Right ventricle myocardium inferior (tissue), 1 donor: ENCODE results near the gene VPS33A. TPM values are rescaled to one million over a fixed set of nuclear protein-coding genes. Genes with fewer than 3 reads are reported as not detected.
A peak's percentile ranks its signal among the peaks of the same experiment; 100 is the strongest.
"Not testable (repeated sequence)": the region's sequence is repeated elsewhere in the genome, so short reads cannot be mapped to it uniquely, and the experiment has no call there.

ENCODE experiments used
- ATAC-seq: fragments of 200-7000 bp; cut with Tn5 transposase; one replicate; pipeline ENCODE4 v1.9.1; 2020; ENCODE audit warnings: mild to moderate bottlenecking, moderate library complexity
- DNase-seq: peaks from one replicate; pipeline ENCODE4 v3.0.0; 2021; ENCODE audit errors: missing footprints
- intact Hi-C: fragments of 100-400 bp; cut with DNase I; formaldehyde crosslinking; loops from one replicate; pipeline ENCODE4 v1.11.0; 2022
- total RNA-seq: library from RNA; stranded (reverse); fragmentation: NEBNext Ultra II Directional; extraction: Animal tissue kit (Norgen Biotek cat#: 25700); gene quantifications from one replicate; pipeline ENCODE4 v1.2.1, GENCODE V29; 2021
- donor health status: DM: no; HTN: yes; CAD: no; lungs with severe emphysema.

The VPS33A gene
- total RNA-seq, 1 donor from 2014 or later, result 10.8 TPM

- DNase-seq, ATAC-seq, intact Hi-C loops: not testable (repeated sequence)
Measured at GRCh38 chr12:122260735-122261134, 5.6 kb downstream of the VPS33A start.

- DNase-seq, intact Hi-C loops, ATAC-seq: not testable (repeated sequence)
Measured at GRCh38 chr12:122258939-122259338, 7.4 kb downstream of the VPS33A start.

- ATAC-seq, intact Hi-C loops, DNase-seq: not testable (repeated sequence)
Measured at GRCh38 chr12:122258462-122258861, 7.8 kb downstream of the VPS33A start.

- intact Hi-C loops, result no loop called here
Measured at GRCh38 chr12:122250536-122250935, 15.8 kb downstream of the VPS33A start.

GRCh38 chr12:122250047-122250446 lies 16.2 kb downstream of the VPS33A start:
- intact Hi-C loops, result no loop called here
- ATAC-seq (no peak), DNase-seq (no peak)

More at GRCh38 chr12:122250536-122250935, 15.8 kb downstream of the VPS33A start:
- ATAC-seq (no peak), DNase-seq (no peak)

GRCh38 chr12:122245553-122245952 lies 20.7 kb downstream of the VPS33A start:
- DNase-seq (no peak), ATAC-seq (no peak)
- intact Hi-C loops, result no loop called here

GRCh38 chr12:122244565-122245371 lies 21.5 kb downstream of the VPS33A start:
- DNase-seq, result no peak
- intact Hi-C loops, result no loop called here
- no peak for ATAC-seq

- ATAC-seq (no peak), DNase-seq (no peak)
- intact Hi-C loops, result no loop called here
Measured at GRCh38 chr12:122243965-122244364, 22.3 kb downstream of the VPS33A start.

GRCh38 chr12:122238861-122239260 lies 27.4 kb downstream of the VPS33A start:
- intact Hi-C loops, result no loop called here
- ATAC-seq, result no peak
- DNase-seq, result no peak

GRCh38 chr12:122235741-122236140 lies 30.6 kb downstream of the VPS33A start:
- ATAC-seq, result no peak
- intact Hi-C loops, result no loop called here
- DNase-seq, result no peak

- DNase-seq, result no peak
- intact Hi-C loops, result no loop called here
- ATAC-seq, result no peak
Measured at GRCh38 chr12:122232691-122233090, 33.6 kb downstream of the VPS33A start.

- no peak for ATAC-seq
- DNase-seq, result no peak
Measured at GRCh38 chr12:122230798-122231197, 35.5 kb downstream of the VPS33A start.

GRCh38 chr12:122228092-122228491 lies 38.2 kb downstream of the VPS33A start:
- DNase-seq (no peak), ATAC-seq (no peak)
- intact Hi-C loops, result no loop called here

More at GRCh38 chr12:122230798-122231197, 35.5 kb downstream of the VPS33A start:
- intact Hi-C loops, result no loop called here

- DNase-seq (no peak), ATAC-seq (no peak)
- intact Hi-C loops, result no loop called here
Measured at GRCh38 chr12:122227341-122227740, 39.0 kb downstream of the VPS33A start.

GRCh38 chr12:122226366-122227125 lies 39.7 kb downstream of the VPS33A start:
- ATAC-seq (no peak), DNase-seq (no peak)
- intact Hi-C loops, result no loop called here

GRCh38 chr12:122225683-122226365 lies 40.5 kb downstream of the VPS33A start, which contains the start of gene DIABLO:
DIABLO (minus strand) TSS chr12:122226052; CDS start chr12:122226014, 38 bp downstream.
- intact Hi-C loops, result loop anchor here (2.0 kb wide), 1 partner anchor 301 kb away; the partner anchor contains the start of genes KNTC1 and RSRC2
- DNase-seq (peak; percentile 100), ATAC-seq (peak; percentile 99)

GRCh38 chr12:122216445-122216844 lies 49.8 kb downstream of the VPS33A start:
- intact Hi-C loops, result no loop called here
- ATAC-seq (no peak), DNase-seq (no peak)

- DNase-seq (no peak), ATAC-seq (no peak)
- intact Hi-C loops, result no loop called here
Measured at GRCh38 chr12:122215771-122216170, 50.5 kb downstream of the VPS33A start.
